Measurements from ENCODE around the gene SLC26A6. TPM values are rescaled to one million over a fixed set of nuclear protein-coding genes. Genes with fewer than 3 reads are reported as not detected.

Gene SLC26A6
- total RNA-seq, 1 experiment from 2014 or later: 55.1 TPM

DNA sequence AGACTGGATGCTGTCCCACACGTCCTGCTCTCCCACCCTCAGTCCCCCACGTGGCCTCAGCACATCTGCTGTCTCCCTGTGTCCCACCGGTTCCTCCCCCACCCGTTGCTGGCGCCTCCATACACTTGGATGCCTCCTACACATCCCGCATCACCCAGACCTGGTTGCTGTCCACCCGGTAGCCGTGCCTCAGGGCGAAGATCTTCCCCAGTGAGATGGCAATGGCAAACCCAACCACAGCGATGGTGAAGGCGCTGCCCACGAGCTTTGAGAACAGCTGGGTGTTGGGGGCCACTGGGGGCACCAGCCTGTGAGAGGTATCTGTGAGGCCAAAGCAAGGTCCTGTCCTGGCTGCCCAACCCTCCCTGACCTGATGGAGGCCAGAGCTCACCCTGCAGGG lies 4.4 kb downstream of the SLC26A6 start:
- peaks cover 5 to 13% of the 10 kb centered on the region in 2 experiments; a peak in 3 of 4 replicates for H3K4me1 ChIP-seq (ENCODE audit: control insufficient read depth in 1 of 2, insufficient read depth in 2 of 2, low read length in 2 of 2)
- no peak overlapping the region for H3K4me2 ChIP-seq (ENCODE audit: low read length)
- H3K9ac ChIP-seq (ENCODE audit: low read length): no peak overlapping the region
- ChIA-PET POLR2A (no interaction called here), CTCF (no interaction called here), RAD21 (ENCODE audit: low non-redundant PET in 1 of 2, low total read pairs in 2 of 2, uncharacterized antibody in 2 of 2, unreplicated experiment in 2 of 2) (no interaction called here)
- no peak for DNase-seq (ENCODE audit: low read depth, low spot score)
- peaks cover 22 to 44% of the 10 kb centered on the region in 2 experiments; a peak in 3 of 4 replicates for H3K36me3 ChIP-seq (ENCODE audit: control insufficient read depth in 1 of 2, insufficient read depth in 2 of 2, low read length in 2 of 2)
- H3K79me2 ChIP-seq (ENCODE audit: insufficient read depth, low read length): peaks cover 12% of the 10 kb centered on the region; the same call in 1 of the 2 replicates
- intact Hi-C loops (cut with micrococcal nuclease): no loop called here
- no peak overlapping the region for H3K27ac ChIP-seq (ENCODE audit: low read depth, low read length)
- H3K27me3 ChIP-seq (ENCODE audit: insufficient read depth, low read length): no peaks in the 10 kb centered on the region
- H2AFZ ChIP-seq (ENCODE audit: low read depth, low read length, poor library complexity, severe bottlenecking): no peak overlapping the region
- H3K9me2 ChIP-seq (ENCODE audit: insufficient read depth): no peaks in the 10 kb centered on the region
- H4K20me1 ChIP-seq (ENCODE audit: insufficient read depth): no peaks in the 10 kb centered on the region
- no peak overlapping the region for H3K4me3 ChIP-seq (replicated peaks in 1 of 2; ENCODE audit: low read depth in 1 of 2, low read length in 2 of 2)
- no TSS peak for BruUV-seq (replicated peaks)
- TF ChIP-seq, protein P1, sequence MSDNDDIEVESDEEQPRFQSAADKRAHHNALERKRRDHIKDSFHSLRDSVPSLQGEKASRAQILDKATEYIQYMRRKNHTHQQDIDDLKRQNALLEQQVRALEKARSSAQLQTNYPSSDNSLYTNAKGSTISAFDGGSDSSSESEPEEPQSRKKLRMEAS (IDR thresholded peaks at IDR 0.05): no peak
- TF ChIP-seq CEBPB (IDR thresholded peaks at IDR 0.05; ENCODE audit: low read depth) (no peak), ELF1 (IDR thresholded peaks at IDR 0.05; ENCODE audit: borderline replicate concordance, low read depth) (no peak), POLR2AphosphoS5 (IDR thresholded peaks at IDR 0.05; ENCODE audit: low read depth, low read length) (no peak), SIN3A (IDR thresholded peaks at IDR 0.05; ENCODE audit: low read depth) (no peak), SP1 (IDR thresholded peaks at IDR 0.05; ENCODE audit: low read depth) (no peak), RAD21 (IDR thresholded peaks at IDR 0.05; ENCODE audit: low read depth) (no peak), ZNF274 (IDR thresholded peaks at IDR 0.05; ENCODE audit: low read depth, low read length) (no peak), EZH2phosphoT487 (IDR thresholded peaks at IDR 0.05; ENCODE audit: borderline replicate concordance) (no peak), TCF7L2 (IDR thresholded peaks at IDR 0.05; ENCODE audit: borderline replicate concordance, extremely low read depth, insufficient read depth, insufficient read length) (no peak), ZFX (IDR thresholded peaks at IDR 0.05) (no peak), SRF (IDR thresholded peaks at IDR 0.05; ENCODE audit: low read depth) (no peak), CBX3 (IDR thresholded peaks at IDR 0.05; ENCODE audit: low read depth) (no peak), FOSL1 (IDR thresholded peaks at IDR 0.05; ENCODE audit: low read depth) (no peak), YY1 (IDR thresholded peaks at IDR 0.05; ENCODE audit: extremely low read depth, insufficient replicate concordance, low read depth, low read length) (no peak)
- TF ChIP-seq, protein P2, sequence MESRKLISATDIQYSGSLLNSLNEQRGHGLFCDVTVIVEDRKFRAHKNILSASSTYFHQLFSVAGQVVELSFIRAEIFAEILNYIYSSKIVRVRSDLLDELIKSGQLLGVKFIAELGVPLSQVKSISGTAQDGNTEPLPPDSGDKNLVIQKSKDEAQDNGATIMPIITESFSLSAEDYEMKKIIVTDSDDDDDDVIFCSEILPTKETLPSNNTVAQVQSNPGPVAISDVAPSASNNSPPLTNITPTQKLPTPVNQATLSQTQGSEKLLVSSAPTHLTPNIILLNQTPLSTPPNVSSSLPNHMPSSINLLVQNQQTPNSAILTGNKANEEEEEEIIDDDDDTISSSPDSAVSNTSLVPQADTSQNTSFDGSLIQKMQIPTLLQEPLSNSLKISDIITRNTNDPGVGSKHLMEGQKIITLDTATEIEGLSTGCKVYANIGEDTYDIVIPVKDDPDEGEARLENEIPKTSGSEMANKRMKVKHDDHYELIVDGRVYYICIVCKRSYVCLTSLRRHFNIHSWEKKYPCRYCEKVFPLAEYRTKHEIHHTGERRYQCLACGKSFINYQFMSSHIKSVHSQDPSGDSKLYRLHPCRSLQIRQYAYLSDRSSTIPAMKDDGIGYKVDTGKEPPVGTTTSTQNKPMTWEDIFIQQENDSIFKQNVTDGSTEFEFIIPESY (IDR thresholded peaks at IDR 0.05; ENCODE audit: extremely low read depth, insufficient replicate concordance, low read length): no peak
- TF ChIP-seq, protein P3, sequence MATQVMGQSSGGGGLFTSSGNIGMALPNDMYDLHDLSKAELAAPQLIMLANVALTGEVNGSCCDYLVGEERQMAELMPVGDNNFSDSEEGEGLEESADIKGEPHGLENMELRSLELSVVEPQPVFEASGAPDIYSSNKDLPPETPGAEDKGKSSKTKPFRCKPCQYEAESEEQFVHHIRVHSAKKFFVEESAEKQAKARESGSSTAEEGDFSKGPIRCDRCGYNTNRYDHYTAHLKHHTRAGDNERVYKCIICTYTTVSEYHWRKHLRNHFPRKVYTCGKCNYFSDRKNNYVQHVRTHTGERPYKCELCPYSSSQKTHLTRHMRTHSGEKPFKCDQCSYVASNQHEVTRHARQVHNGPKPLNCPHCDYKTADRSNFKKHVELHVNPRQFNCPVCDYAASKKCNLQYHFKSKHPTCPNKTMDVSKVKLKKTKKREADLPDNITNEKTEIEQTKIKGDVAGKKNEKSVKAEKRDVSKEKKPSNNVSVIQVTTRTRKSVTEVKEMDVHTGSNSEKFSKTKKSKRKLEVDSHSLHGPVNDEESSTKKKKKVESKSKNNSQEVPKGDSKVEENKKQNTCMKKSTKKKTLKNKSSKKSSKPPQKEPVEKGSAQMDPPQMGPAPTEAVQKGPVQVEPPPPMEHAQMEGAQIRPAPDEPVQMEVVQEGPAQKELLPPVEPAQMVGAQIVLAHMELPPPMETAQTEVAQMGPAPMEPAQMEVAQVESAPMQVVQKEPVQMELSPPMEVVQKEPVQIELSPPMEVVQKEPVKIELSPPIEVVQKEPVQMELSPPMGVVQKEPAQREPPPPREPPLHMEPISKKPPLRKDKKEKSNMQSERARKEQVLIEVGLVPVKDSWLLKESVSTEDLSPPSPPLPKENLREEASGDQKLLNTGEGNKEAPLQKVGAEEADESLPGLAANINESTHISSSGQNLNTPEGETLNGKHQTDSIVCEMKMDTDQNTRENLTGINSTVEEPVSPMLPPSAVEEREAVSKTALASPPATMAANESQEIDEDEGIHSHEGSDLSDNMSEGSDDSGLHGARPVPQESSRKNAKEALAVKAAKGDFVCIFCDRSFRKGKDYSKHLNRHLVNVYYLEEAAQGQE (IDR thresholded peaks at IDR 0.05; ENCODE audit: low read depth): no peak
- TF ChIP-seq, protein P4, sequence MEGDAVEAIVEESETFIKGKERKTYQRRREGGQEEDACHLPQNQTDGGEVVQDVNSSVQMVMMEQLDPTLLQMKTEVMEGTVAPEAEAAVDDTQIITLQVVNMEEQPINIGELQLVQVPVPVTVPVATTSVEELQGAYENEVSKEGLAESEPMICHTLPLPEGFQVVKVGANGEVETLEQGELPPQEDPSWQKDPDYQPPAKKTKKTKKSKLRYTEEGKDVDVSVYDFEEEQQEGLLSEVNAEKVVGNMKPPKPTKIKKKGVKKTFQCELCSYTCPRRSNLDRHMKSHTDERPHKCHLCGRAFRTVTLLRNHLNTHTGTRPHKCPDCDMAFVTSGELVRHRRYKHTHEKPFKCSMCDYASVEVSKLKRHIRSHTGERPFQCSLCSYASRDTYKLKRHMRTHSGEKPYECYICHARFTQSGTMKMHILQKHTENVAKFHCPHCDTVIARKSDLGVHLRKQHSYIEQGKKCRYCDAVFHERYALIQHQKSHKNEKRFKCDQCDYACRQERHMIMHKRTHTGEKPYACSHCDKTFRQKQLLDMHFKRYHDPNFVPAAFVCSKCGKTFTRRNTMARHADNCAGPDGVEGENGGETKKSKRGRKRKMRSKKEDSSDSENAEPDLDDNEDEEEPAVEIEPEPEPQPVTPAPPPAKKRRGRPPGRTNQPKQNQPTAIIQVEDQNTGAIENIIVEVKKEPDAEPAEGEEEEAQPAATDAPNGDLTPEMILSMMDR (IDR thresholded peaks at IDR 0.05 in 2 of 3, conservative IDR thresholded peaks at IDR 0.05 in 1 of 3; ENCODE audit: borderline replicate concordance in 1 of 3, insufficient read depth in 1 of 3, low read depth in 2 of 3, low read length in 2 of 3): no peak
- H3K9me3 ChIP-seq (ENCODE audit: control insufficient read depth in 1 of 2, insufficient read depth in 1 of 2, low read depth in 1 of 2, low read length in 2 of 2): no peaks in the 10 kb centered on the region
- ATAC-seq: no peak
